Endothelial cell of umbilical vein (primary cell): Measurements from ENCODE around the gene COL15A1. TPM values are rescaled to one million over a fixed set of nuclear protein-coding genes. Genes with fewer than 3 reads are reported as not detected.

Experiments used
- BruUV-seq: library from RNA; stranded (reverse); fragments of 400-500 nt; replicated peaks from 2 replicates; lab custom pipeline; 2021; lab: Mats Ljungman, UMichigan
- CTCF ChIA-PET: fragments of 300-600, 350-600 bp; sonication (Branson Sonifier 250); formaldehyde crosslinking; loops from one replicate; lab custom pipeline; 2021; ENCODE audit warnings: antibody characterized with exemption, inconsistent platforms; lab: Charles Lee
- POLR2A ChIA-PET: fragments of 300-600, 350-600 bp; sonication (Branson Sonifier 250); formaldehyde crosslinking; loops from one replicate; lab custom pipeline; 2021; ENCODE audit warnings: antibody characterized with exemption, inconsistent platforms; lab: Charles Lee
- DNase-seq: peaks from one replicate; pipeline ENCODE4 v3.0.0-alpha.2; 2011; ENCODE audit warnings: low read depth, low spot score
- FAIRE-seq: peaks from 2 replicates; lab custom pipeline; 2011; peaks lifted over from hg19 to GRCh38; lab: Jason Lieb, UNC
- H2AFZ ChIP-seq: 2 replicates; pipeline ENCODE4 v1.6.0; 2012; ENCODE audit warnings: low read depth, low read length, control low read depth, inconsistent platforms
- H3K27ac ChIP-seq: 2 replicates; pipeline ENCODE4 v1.5.1; 2011; ENCODE audit warnings: low read depth, mild to moderate bottlenecking, control low read depth, low read length, moderate library complexity; ENCODE audit not compliant: insufficient read depth
- H3K27me3 ChIP-seq, 2 experiments: 2 replicates each; pipeline versions ENCODE4 v1.6.0 to v1.6.1; 2011; ENCODE audit warnings: low read length in 2 of 2, mixed read lengths in 1 of 2; ENCODE audit not compliant: control insufficient read depth in 2 of 2, insufficient read depth in 2 of 2
- H3K36me3 ChIP-seq, 2 experiments: 2 replicates in 1 of 2; 3 replicates in 1 of 2; pipeline ENCODE4 v1.5.1; 2011; ENCODE audit warnings: low read length in 2 of 2, mild to moderate bottlenecking in 1 of 2, moderate library complexity in 1 of 2; ENCODE audit not compliant: control insufficient read depth in 2 of 2, insufficient read depth in 2 of 2; ENCODE audit errors: extremely low read depth in 1 of 2
- H3K4me1 ChIP-seq: 3 replicates; pipeline ENCODE4 v1.5.1; 2011; ENCODE audit warnings: mild to moderate bottlenecking, low read length; ENCODE audit not compliant: control insufficient read depth, insufficient read depth; ENCODE audit errors: extremely low read depth
- H3K4me2 ChIP-seq: 2 replicates; pipeline ENCODE4 v1.6.1; 2011; ENCODE audit warnings: low read length, control low read depth, mixed read lengths; ENCODE audit not compliant: insufficient read depth
- H3K4me3 ChIP-seq, 3 experiments: fragments of 200-600 bp in 1 of 3; sonication (generic), shearing (Covaris generic) in 1 of 3; replicated peaks in 1 of 3; 2 replicates each; pipeline ENCODE4 v1.5.1; 2011 to 2016; ENCODE audit warnings: control low read depth in 3 of 3, low read length in 3 of 3, mild to moderate bottlenecking in 2 of 3, inconsistent platforms in 1 of 3, low read depth in 1 of 3, moderate library complexity in 1 of 3; ENCODE audit not compliant: insufficient read depth in 1 of 3
- H3K79me2 ChIP-seq: 2 replicates; pipeline ENCODE4 v1.6.0; 2012; ENCODE audit warnings: low read length, inconsistent platforms; ENCODE audit not compliant: control insufficient read depth, insufficient read depth
- H3K9ac ChIP-seq: replicated peaks from 2 replicates; pipeline ENCODE3; 2011; ENCODE audit warnings: low read length, control low read depth; ENCODE audit not compliant: insufficient read depth; ENCODE audit errors: extremely low read depth
- H3K9me1 ChIP-seq: replicated peaks from 3 replicates; pipeline ENCODE4 v1.6.0; 2011; ENCODE audit warnings: mild to moderate bottlenecking, low read length; ENCODE audit not compliant: control insufficient read depth, insufficient read depth; ENCODE audit errors: extremely low read depth
- H3K9me3 ChIP-seq: replicated peaks from 2 replicates; pipeline ENCODE4 v1.5.1; 2012; ENCODE audit warnings: low read length, inconsistent platforms; ENCODE audit not compliant: control insufficient read depth, insufficient read depth
- H4K20me1 ChIP-seq: replicated peaks from 2 replicates; pipeline ENCODE3; 2011; ENCODE audit warnings: mild to moderate bottlenecking, low read length; ENCODE audit not compliant: control insufficient read depth, insufficient read depth; ENCODE audit errors: extremely low read depth
- EZH2 ChIP-seq: IDR thresholded peaks from 2 replicates; pipeline ENCODE4 v1.6.1; 2012; ENCODE audit warnings: borderline replicate concordance, low read depth, mild to moderate bottlenecking, moderate library complexity, low read length, inconsistent platforms; ENCODE audit not compliant: severe bottlenecking
- FOS ChIP-seq: IDR thresholded peaks from 2 replicates; pipeline ENCODE4 v1.6.1; 2011; ENCODE audit warnings: mild to moderate bottlenecking, low read length, moderate library complexity, borderline replicate concordance; ENCODE audit not compliant: insufficient read depth
- GATA2 ChIP-seq: IDR thresholded peaks from 2 replicates; pipeline ENCODE4 v1.7.0; 2011; ENCODE audit warnings: low read depth, mild to moderate bottlenecking, moderate library complexity, mixed read lengths, low read length; ENCODE audit not compliant: insufficient read length, insufficient read depth
- JUN ChIP-seq: IDR thresholded peaks from 2 replicates; pipeline ENCODE4 v1.6.1; 2011; ENCODE audit warnings: borderline replicate concordance, low read depth; ENCODE audit not compliant: insufficient read length, insufficient read depth
- MAX ChIP-seq: IDR thresholded peaks from 2 replicates; pipeline ENCODE4 v1.6.1; 2011; ENCODE audit not compliant: insufficient read depth, insufficient read length
- MYC ChIP-seq: IDR thresholded peaks from one replicate; pipeline ENCODE4 v1.6.1; 2011; ENCODE audit warnings: mild to moderate bottlenecking, low read depth, low read length
- POLR2A ChIP-seq: IDR thresholded peaks from 2 replicates; pipeline ENCODE4 v1.6.1; 2012; ENCODE audit warnings: low read depth, mild to moderate bottlenecking, control low read depth, low read length
- POLR2AphosphoS5 ChIP-seq: IDR thresholded peaks from 2 replicates; pipeline ENCODE4 v1.6.1; 2012; ENCODE audit warnings: low read depth, mild to moderate bottlenecking, control low read depth, low read length, moderate library complexity; ENCODE audit not compliant: insufficient read depth
- dilution Hi-C: fragments of 300-500 bp; cut with MboI; formaldehyde crosslinking; loops from one replicate; pipeline ENCODE4 v1.15.0; 2019; ENCODE audit warnings: low sequenced_read_pairs; ENCODE audit not compliant: extremely low pct_ligation_motif_present
- intact Hi-C: fragments of 100-400 bp; cut with micrococcal nuclease; formaldehyde crosslinking; loops from one replicate; pipeline ENCODE4 v1.10.0; 2022
- polyA plus RNA-seq, 4 experiments: library from polyadenylated mRNA; depleted of rRNA in 3 of 4; stranded (reverse) in 3 of 4; unstranded in 1 of 4; fragments of >200 nt; gene quantifications; 2 replicates each; pipeline versions ENCODE4 v1.2.1 to v1.2.3, GENCODE V29; 2011 to 2012; ENCODE audit warnings: missing spikeins in 1 of 4
- total RNA-seq: library from RNA; stranded (reverse); gene quantifications from 2 replicates; pipeline ENCODE4 v1.2.3, GENCODE V29; 2021
- TF ChIP-seq, protein P1 (sequence below), 2 donors: IDR thresholded peaks; 1 replicate in 1 of 2; 2 replicates in 1 of 2; pipeline ENCODE4 v1.5.1; 2011; ENCODE audit warnings: low read length in 2 of 2, mild to moderate bottlenecking in 2 of 2, moderate library complexity in 2 of 2, control low read depth in 1 of 2, inconsistent platforms in 1 of 2, low read depth in 1 of 2; ENCODE audit not compliant: insufficient read depth in 1 of 2; ENCODE audit errors: extremely low read depth in 1 of 2

The COL15A1 gene
- total and polyA plus RNA-seq, 2 donors (not counting 3 experiments of a cell fraction or from before 2014, with no cell fraction given): not detected

DNA sequence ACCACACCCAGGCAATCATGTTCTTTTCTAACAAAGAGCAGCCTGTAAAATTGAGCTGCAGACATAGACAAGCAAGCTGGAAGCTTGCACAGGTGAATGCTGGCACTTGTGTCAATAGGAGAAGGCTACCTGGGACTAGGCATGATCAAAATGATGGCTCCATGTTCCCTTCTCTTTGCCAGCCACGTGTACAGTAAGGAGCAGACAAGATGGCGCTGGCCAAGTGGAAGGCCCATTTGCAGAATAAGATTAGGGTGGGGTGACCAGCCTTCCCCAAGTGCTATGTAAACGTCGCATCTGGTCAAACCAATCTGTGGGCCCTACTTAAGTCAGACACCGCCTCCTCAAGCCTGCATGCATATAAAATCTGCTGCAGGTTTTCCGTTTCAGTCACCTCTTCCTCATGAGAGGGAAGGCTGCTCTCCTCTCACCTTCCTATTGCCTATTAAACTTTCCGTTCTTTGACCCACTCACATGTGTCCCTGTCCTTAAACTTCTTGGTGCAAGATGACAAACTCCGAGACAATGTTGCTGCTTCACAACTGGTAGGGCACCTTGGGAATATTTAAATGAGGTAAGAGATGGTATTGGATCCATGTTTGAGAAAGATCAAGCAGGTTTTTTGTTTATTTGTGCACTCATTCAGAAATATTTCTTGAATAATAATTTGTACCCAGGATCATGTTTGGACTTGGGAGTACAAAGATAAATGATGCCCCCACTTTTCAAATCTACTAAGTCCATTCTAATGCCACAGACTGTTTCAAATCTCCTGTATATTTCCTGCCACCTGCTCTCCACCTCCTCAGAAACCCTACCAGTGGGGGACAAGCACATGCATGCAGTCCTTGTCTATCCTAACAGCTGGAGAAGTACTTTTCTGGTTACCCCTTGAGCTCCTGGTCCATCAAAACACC, 130.5 kb downstream of the COL15A1 start:
- ChIA-PET CTCF (no interaction called here), POLR2A (no interaction called here)
- no peak overlapping the region for H3K9ac ChIP-seq
- no peaks in the 10 kb centered on the region for H3K27me3 ChIP-seq
- H3K36me3 ChIP-seq: no peaks in the 10 kb centered on the region
- intact Hi-C loops (no loop called here), dilution Hi-C loops (no loop called here)
- no peak overlapping the region for H2AFZ ChIP-seq
- TF ChIP-seq JUN (no peak), POLR2AphosphoS5 (no peak), FOS (no peak), POLR2A (no peak), MYC (no peak), MAX (no peak), EZH2 (no peak), GATA2 (no peak)
- TF ChIP-seq, protein P1, sequence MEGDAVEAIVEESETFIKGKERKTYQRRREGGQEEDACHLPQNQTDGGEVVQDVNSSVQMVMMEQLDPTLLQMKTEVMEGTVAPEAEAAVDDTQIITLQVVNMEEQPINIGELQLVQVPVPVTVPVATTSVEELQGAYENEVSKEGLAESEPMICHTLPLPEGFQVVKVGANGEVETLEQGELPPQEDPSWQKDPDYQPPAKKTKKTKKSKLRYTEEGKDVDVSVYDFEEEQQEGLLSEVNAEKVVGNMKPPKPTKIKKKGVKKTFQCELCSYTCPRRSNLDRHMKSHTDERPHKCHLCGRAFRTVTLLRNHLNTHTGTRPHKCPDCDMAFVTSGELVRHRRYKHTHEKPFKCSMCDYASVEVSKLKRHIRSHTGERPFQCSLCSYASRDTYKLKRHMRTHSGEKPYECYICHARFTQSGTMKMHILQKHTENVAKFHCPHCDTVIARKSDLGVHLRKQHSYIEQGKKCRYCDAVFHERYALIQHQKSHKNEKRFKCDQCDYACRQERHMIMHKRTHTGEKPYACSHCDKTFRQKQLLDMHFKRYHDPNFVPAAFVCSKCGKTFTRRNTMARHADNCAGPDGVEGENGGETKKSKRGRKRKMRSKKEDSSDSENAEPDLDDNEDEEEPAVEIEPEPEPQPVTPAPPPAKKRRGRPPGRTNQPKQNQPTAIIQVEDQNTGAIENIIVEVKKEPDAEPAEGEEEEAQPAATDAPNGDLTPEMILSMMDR (IDR thresholded peaks at IDR 0.05; ENCODE audit: extremely low read depth in 1 of 2, insufficient read depth in 1 of 2, low read depth in 1 of 2, low read length in 2 of 2): no peak
- H3K9me3 ChIP-seq: no peaks in the 10 kb centered on the region
- no peaks in the 10 kb centered on the region for H3K9me1 ChIP-seq
- no peak overlapping the region for H3K4me3 ChIP-seq
- no peak for DNase-seq
- no peak overlapping the region for H3K27ac ChIP-seq
- no peaks in the 10 kb centered on the region for H3K79me2 ChIP-seq
- no TSS peak for BruUV-seq
- H4K20me1 ChIP-seq: no peaks in the 10 kb centered on the region
- no peak for FAIRE-seq
- H3K4me2 ChIP-seq: no peak overlapping the region
- no peaks in the 10 kb centered on the region for H3K4me1 ChIP-seq
